ENCODE results near the gene ZFP3. TPM values are rescaled to one million over a fixed set of nuclear protein-coding genes. Genes with fewer than 3 reads are reported as not detected.

ZFP3 gene
- total and polyA plus RNA-seq, 2 donors (not counting 3 experiments of a cell fraction or from before 2014, with no cell fraction given): 1.7 TPM

Small RNA genes lying within 50 kb of the gene (small RNA-seq; reads per million reads assigned to genes)
- not detected for gene AC012146.4 (ENCODE audit: insufficient read depth, insufficient read length, low read depth, low replicate concordance)

Other genes starting within 250 kb of the ZFP3 start
- gene MINK1, start 245.1 kb upstream of the ZFP3 start, total RNA-seq: 87.5 and 89.4 TPM in 2 replicates
- 46.8 and 53.6 TPM in 2 replicates for gene MINK1, start 245.1 kb upstream of the ZFP3 start, polyA plus RNA-seq
- gene C17orf107, start 178.9 kb upstream of the ZFP3 start, total RNA-seq: 1.0 and 1.5 TPM in 2 replicates
- 0.68 and 0.86 TPM in 2 replicates for gene C17orf107, start 178.9 kb upstream of the ZFP3 start, polyA plus RNA-seq
- 0.76 and 0.84 TPM in 2 replicates for gene CHRNE, start 175.4 kb upstream of the ZFP3 start, total RNA-seq
- 1.1 and 1.3 TPM in 2 replicates for gene CHRNE, start 175.4 kb upstream of the ZFP3 start, polyA plus RNA-seq
- gene GP1BA, start 146.2 kb upstream of the ZFP3 start, total RNA-seq: not detected in 2 replicates
- gene GP1BA, start 146.2 kb upstream of the ZFP3 start, polyA plus RNA-seq: not detected in 2 replicates
- 50.2 and 58.2 TPM in 2 replicates for gene SLC25A11, start 138.4 kb upstream of the ZFP3 start, total RNA-seq
- 95.2 and 110 TPM in 2 replicates for gene SLC25A11, start 138.4 kb upstream of the ZFP3 start, polyA plus RNA-seq
- 60.2 and 61.0 TPM in 2 replicates for gene RNF167, start 138.2 kb upstream of the ZFP3 start, total RNA-seq
- 87.6 and 121 TPM in 2 replicates for gene RNF167, start 138.2 kb upstream of the ZFP3 start, polyA plus RNA-seq
- 1,167 and 1,191 TPM in 2 replicates for gene PFN1, start 129.9 kb upstream of the ZFP3 start, total RNA-seq
- gene PFN1, start 129.9 kb upstream of the ZFP3 start, polyA plus RNA-seq: 1,577 and 1,770 TPM in 2 replicates
- gene ENO3, start 127.3 kb upstream of the ZFP3 start, total RNA-seq: 5.1 and 5.5 TPM in 2 replicates
- 5.9 and 6.5 TPM in 2 replicates for gene ENO3, start 127.3 kb upstream of the ZFP3 start, polyA plus RNA-seq
- gene SPAG7, start 110.7 kb upstream of the ZFP3 start, total RNA-seq: 65.1 and 75.2 TPM in 2 replicates
- gene SPAG7, start 110.7 kb upstream of the ZFP3 start, polyA plus RNA-seq: 58.4 and 68.6 TPM in 2 replicates
- gene CAMTA2, start 90.8 kb upstream of the ZFP3 start, total RNA-seq: 51.0 and 56.7 TPM in 2 replicates
- gene CAMTA2, start 90.8 kb upstream of the ZFP3 start, polyA plus RNA-seq: 33.8 and 47.2 TPM in 2 replicates
- 0.71 and 1.0 TPM in 2 replicates for gene INCA1, start 80.9 kb upstream of the ZFP3 start, total RNA-seq
- 0.99 and 1.0 TPM in 2 replicates for gene INCA1, start 80.9 kb upstream of the ZFP3 start, polyA plus RNA-seq
- gene KIF1C, start 80.5 kb upstream of the ZFP3 start, total RNA-seq: 171 and 174 TPM in 2 replicates
- 33.6 and 33.9 TPM in 2 replicates for gene KIF1C, start 80.5 kb upstream of the ZFP3 start, polyA plus RNA-seq
- not detected in 2 replicates for gene SLC52A1, start 43.0 kb upstream of the ZFP3 start, total RNA-seq
- gene SLC52A1, start 43.0 kb upstream of the ZFP3 start, polyA plus RNA-seq: 0.04 and 0.08 TPM in 2 replicates
- gene ZNF232, start 33.4 kb downstream of the ZFP3 start, total RNA-seq: 9.9 and 10.1 TPM in 2 replicates
- gene ZNF232, start 33.4 kb downstream of the ZFP3 start, polyA plus RNA-seq: 2.6 and 3.1 TPM in 2 replicates
- 0.07 and 0.15 TPM in 2 replicates for gene USP6, start 37.6 kb downstream of the ZFP3 start, total RNA-seq
- under 0.01 and 0.02 TPM in 2 replicates for gene USP6, start 37.6 kb downstream of the ZFP3 start, polyA plus RNA-seq
- 5.0 and 5.8 TPM in 2 replicates for gene ZNF594, start 113.4 kb downstream of the ZFP3 start, total RNA-seq
- 1.0 and 1.2 TPM in 2 replicates for gene ZNF594, start 113.4 kb downstream of the ZFP3 start, polyA plus RNA-seq
- not detected in 2 replicates for gene SCIMP, start 156.4 kb downstream of the ZFP3 start, total RNA-seq
- not detected in 2 replicates for gene SCIMP, start 156.4 kb downstream of the ZFP3 start, polyA plus RNA-seq
- 54.8 and 55.3 TPM in 2 replicates for gene RABEP1, start 203.8 kb downstream of the ZFP3 start, total RNA-seq
- gene RABEP1, start 203.8 kb downstream of the ZFP3 start, polyA plus RNA-seq: 8.9 and 10.1 TPM in 2 replicates